ENCODE measurements around the gene SRP68. TPM values are rescaled to one million over a fixed set of nuclear protein-coding genes. Genes with fewer than 3 reads are reported as not detected.

The SRP68 gene
- total RNA-seq, 1 donor from 2014 or later: 86.7 TPM

- Mint-ChIP-seq H3K27ac (no peak overlapping the region), H3K4me3 (no peak overlapping the region), H3K4me1 (ENCODE audit: unreplicated experiment) (peaks cover 8% of the 10 kb centered on the region), H3K27me3 (no peaks in the 10 kb centered on the region), H3K36me3 (peaks cover 8% of the 10 kb centered on the region), H3K9me3 (no peaks in the 10 kb centered on the region)
- no peak for DNase-seq (ENCODE audit: extremely low spot score, unreplicated experiment)
- no peak for TF ChIP-seq CTCF (conservative IDR thresholded peaks at IDR 0.05)
Measured at GRCh38 chr17:76004750-76005262, 67.5 kb downstream of the SRP68 start.

GRCh38 chr17:76003915-76004314 lies 68.4 kb downstream of the SRP68 start:
- no peak for TF ChIP-seq CTCF (conservative IDR thresholded peaks at IDR 0.05)
- no peaks in the 10 kb centered on the region for H3K27me3 Mint-ChIP-seq
- DNase-seq (ENCODE audit: extremely low spot score, unreplicated experiment): no peak
- no peaks in the 10 kb centered on the region for H3K9me3 Mint-ChIP-seq
- H3K4me1 Mint-ChIP-seq (ENCODE audit: unreplicated experiment): peaks cover 8% of the 10 kb centered on the region
- peaks cover 8% of the 10 kb centered on the region for H3K36me3 Mint-ChIP-seq
- H3K27ac Mint-ChIP-seq: peak overlapping the region; percentile 20
- H3K4me3 Mint-ChIP-seq: no peak overlapping the region

- DNase-seq (ENCODE audit: extremely low spot score, unreplicated experiment): no peak
- no peaks in the 10 kb centered on the region for H3K27me3 Mint-ChIP-seq
- peaks cover 19% of the 10 kb centered on the region for H3K4me1 Mint-ChIP-seq (ENCODE audit: unreplicated experiment)
- peaks cover 8% of the 10 kb centered on the region for H3K36me3 Mint-ChIP-seq
- H3K27ac Mint-ChIP-seq: peak overlapping the region; percentile 21
- TF ChIP-seq CTCF (conservative IDR thresholded peaks at IDR 0.05): no peak
- no peaks in the 10 kb centered on the region for H3K9me3 Mint-ChIP-seq
- H3K4me3 Mint-ChIP-seq: no peak overlapping the region
Measured at GRCh38 chr17:76002100-76002499, 70.2 kb downstream of the SRP68 start.

GRCh38 chr17:76000755-76001521 lies 71.4 kb downstream of the SRP68 start, which contains the start of gene CDK3:
Gene CDK3 (plus strand): TSS chr17:76000855. CDS start chr17:76001426, 571 bp downstream.
- peak; percentile 48 for TF ChIP-seq CTCF (conservative IDR thresholded peaks at IDR 0.05)
- Mint-ChIP-seq H3K4me3 (no peak within 1 kb of the TSS), H3K4me1 (ENCODE audit: unreplicated experiment) (peaks cover 24% of the 10 kb centered on the region)

GRCh38 chr17:76000016-76000754 lies 72.1 kb downstream of the SRP68 start:
- Mint-ChIP-seq H3K4me3 (no peak overlapping the region), H3K9me3 (no peaks in the 10 kb centered on the region), H3K36me3 (peaks cover under 1% of the 10 kb centered on the region), H3K27me3 (no peaks in the 10 kb centered on the region), H3K27ac (peak overlapping the region; percentile 95), H3K4me1 (ENCODE audit: unreplicated experiment) (peaks cover 17% of the 10 kb centered on the region)
- DNase-seq (ENCODE audit: extremely low spot score, unreplicated experiment): no peak
- peak; percentile 87 for TF ChIP-seq CTCF (conservative IDR thresholded peaks at IDR 0.05)

More at GRCh38 chr17:76000755-76001521, 71.4 kb downstream of the SRP68 start, which contains the start of gene CDK3:
- DNase-seq (ENCODE audit: extremely low spot score, unreplicated experiment): no peak
- H3K9me3 Mint-ChIP-seq: no peaks in the 10 kb centered on the region
- peaks cover 8% of the 10 kb centered on the region for H3K36me3 Mint-ChIP-seq
- H3K27ac Mint-ChIP-seq: peak within 1 kb of the TSS; percentile 95
- no peaks in the 10 kb centered on the region for H3K27me3 Mint-ChIP-seq
